Measurements from ENCODE around the gene MLN.

Gene MLN

GRCh38 chr6:33787954-33788693, 15.7 kb downstream of the MLN start:
- DNase-seq, result peak in 1 of 2 donors; percentile 50

GRCh38 chr6:33787346-33787953, 16.4 kb downstream of the MLN start:
- DNase-seq, result no peak

DNA sequence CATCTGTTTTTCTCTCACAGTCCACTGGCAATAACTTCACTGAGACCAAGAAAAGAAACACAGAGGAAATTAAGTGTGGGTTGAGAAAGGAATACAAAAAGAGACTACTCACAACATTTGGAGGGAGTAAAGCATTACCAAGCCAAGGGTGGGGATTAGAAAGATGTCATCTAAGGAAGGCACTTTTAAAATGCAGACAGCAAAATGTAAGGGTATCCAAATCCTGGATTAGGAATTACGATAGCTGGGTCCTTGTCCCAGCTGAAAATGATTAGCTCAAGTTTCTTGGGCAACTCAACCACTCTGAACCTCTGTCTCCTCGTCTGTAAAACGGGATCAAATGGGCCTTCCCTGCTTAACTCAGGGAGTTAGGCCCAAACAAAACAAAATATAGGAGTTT, 17.1 kb downstream of the MLN start:
- DNase-seq, result no peak

GRCh38 chr6:33785778-33786177, 18.0 kb downstream of the MLN start:
- DNase-seq, result no peak

DNA sequence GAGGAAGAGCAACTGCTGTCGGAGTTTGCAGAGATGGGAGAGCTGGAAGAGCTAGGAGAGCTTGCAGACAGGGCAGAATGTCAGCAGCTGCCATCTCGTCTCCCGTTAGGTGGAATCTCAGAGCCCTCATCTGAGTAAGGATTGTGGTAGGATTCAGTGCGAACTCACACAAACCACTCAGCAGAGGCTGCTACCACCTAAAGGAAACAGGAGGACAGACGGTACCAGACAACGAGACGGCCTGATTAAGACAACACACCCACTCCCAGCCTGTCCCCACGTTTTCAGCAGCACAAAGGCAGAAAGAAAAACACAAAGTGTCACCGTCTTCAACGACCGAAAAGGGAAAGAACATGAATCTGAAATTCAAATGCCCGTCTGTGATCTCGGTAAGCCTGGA, 19.0 kb downstream of the MLN start:
- DNase-seq, result peak in 1 of 2 donors; percentile 68

GRCh38 chr6:33783781-33784520, 19.9 kb downstream of the MLN start:
- DNase-seq, result no peak

DNA sequence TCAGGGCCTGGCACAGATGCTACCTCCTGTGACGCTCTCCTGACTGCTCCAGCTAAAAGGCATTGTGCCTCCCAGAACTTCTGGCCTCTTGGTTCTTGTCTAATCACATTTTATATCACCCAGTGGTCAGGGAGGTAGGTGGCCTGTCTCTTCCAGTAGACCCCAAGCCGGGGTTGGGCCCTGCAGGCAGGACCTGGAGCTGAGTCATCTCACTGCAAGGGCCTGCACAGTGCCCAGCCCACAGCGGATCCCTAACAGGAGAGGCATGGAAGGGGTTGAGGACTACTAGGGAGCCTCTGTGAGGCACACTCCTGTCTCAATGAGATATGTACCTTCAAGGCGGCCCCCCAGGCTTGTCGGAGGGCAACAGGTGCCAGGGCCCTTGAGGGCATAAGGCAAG, 21.2 kb downstream of the MLN start:
- no peak for DNase-seq

GRCh38 chr6:33781131-33781975, 22.4 kb downstream of the MLN start:
- no peak for DNase-seq

DNA sequence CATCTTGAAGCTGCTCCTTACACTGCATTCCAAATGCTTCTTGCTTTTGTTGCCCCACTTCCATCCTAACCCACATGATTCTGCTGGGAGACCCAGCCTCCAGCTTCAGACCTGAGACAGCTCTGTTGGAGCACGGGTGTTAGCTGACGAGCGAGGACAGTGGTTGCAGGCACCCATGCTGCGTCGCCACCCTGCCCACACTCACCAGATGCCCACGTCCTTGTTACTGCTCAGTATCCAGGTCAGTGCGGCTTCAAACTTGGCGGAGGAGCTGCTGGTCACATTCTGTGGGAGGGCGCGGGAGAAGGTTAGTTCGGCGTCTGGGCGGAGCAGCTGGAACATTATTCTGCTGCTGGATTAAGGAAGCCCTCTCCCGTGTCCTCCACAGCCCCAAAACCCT, 23.9 kb downstream of the MLN start:
- DNase-seq, result no peak

GRCh38 chr6:33779290-33779689, 24.5 kb downstream of the MLN start:
- DNase-seq, result no peak

- no peak for DNase-seq
These were observed 25.2 kb downstream of the MLN start for GRCh38 chr6:33778444-33779121.

DNA sequence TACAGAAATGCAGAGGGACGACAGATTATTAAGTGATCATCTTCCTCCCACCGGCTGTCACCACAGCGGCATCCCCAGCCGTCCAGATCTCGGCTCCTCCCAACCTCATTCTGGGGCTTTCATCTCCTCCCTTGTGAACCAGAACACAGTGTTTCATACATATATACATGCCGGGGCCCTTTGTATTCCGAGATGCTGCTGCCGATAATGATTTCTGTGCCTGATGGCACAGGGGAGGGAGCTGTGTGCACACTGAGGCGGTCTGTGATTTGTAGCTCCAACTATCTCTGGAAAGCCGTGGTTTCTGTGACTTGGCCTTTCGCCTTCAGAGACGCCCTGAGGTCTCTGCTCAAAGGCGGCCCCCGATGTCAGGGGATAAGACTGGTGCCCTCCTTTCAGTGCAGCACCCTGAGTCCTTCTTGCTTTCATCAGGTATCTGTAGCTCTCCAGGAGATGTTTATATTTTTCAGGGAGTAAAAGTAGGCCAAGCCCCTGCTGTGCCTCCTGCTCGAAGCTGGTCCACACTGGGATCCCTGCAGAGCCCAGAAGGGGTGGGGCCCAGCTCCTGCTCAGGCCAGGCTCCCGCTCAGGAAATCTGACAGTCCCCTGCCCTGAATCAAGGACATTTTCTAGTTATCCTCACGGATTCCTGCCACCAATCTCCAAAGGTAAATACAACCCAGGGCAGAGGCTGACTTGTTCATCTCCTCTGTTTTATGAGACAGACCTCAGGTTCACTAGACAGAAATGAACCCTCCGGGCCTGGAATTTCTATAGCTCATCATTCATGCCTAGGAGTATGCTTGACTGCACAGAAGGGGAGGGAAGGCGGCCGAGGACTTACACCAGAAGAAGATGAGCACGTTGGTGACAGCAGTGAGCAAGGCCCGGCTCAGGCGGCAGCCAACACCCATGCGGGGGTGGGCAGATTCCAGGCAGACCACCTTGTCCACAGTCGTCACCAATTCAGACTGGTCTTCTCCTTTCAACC, 26.1 kb downstream of the MLN start:
- DNase-seq, result no peak

DNA sequence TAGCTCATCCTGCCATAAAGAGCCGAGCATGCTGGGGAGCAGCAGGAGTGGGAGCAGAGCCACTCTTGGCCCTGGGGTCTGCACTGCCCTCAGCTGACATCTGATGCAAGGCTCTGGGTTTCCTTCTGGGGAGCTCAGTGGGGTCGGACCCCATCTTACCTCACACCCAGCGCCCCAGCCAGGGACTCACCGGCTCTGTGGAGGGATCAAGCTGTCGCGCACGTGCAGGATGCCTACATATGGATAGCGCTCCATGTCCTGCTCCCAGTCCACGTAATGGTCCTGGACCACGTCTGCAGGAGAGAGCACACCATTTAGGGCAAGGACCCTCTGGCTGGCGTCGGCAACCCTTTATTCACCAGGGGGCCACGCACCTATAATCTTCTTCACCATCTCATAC, 27.0 kb downstream of the MLN start:
- DNase-seq, result no peak

GRCh38 chr6:33776186-33776585, 27.6 kb downstream of the MLN start:
- no peak for DNase-seq

DNA sequence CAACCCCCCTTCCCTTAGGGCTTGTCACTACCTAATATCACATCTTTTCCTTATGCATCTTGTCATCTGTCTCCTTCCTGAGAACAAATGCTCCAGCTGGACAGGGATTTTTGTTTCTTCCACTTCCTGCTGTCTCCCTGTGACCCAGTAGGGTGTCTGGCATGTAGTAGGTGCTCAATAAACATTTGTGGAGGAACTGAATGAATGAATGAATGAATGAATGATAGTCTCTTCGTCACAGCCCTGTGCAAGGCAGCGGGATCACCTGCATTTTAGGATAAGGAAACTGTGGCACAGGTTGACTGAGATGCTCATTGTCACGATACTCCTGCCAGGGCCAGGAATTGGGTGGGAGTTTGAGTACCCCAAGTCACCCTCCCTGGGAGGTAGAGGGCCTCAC, 29.0 kb downstream of the MLN start:
- DNase-seq, result no peak

- DNase-seq, result no peak
These were observed 30.8 kb downstream of the MLN start for GRCh38 chr6:33772902-33773472.

- no peak for DNase-seq
These were observed 31.5 kb downstream of the MLN start for GRCh38 chr6:33772082-33772830.

- peak; percentile 36 to 50 for DNase-seq
These were observed 32.4 kb downstream of the MLN start for GRCh38 chr6:33771146-33772081.

- no peak for DNase-seq
These were observed 33.0 kb downstream of the MLN start for GRCh38 chr6:33770833-33771145.

Data from hippocampal formation (tissue), 2 donors.